Gastroesophageal sphincter (tissue), 4 donors: ENCODE results near the gene PRMT2. TPM values are rescaled to one million over a fixed set of nuclear protein-coding genes. Genes with fewer than 3 reads are reported as not detected.

ENCODE experiments used
- ATAC-seq: fragments of 150-250 bp; one replicate; pipeline ENCODE4 v1.9.1; 2016; ENCODE audit warnings: mild to moderate bottlenecking, moderate library complexity
- H3K27ac ChIP-seq, 4 donors: fragments of 200-600 bp; sonication (generic) in 3 of 4; 1 replicate in 3 of 4; 2 replicates in 1 of 4; pipeline ENCODE4 v1.5.1; 2016 to 2019
- H3K27me3 ChIP-seq: fragments of 200-600 bp; sonication (generic); one replicate; pipeline ENCODE4 v1.5.1; 2019
- H3K36me3 ChIP-seq, 2 donors: fragments of 200-600 bp; sonication (generic); one replicate each; pipeline ENCODE4 v1.5.1; 2019; ENCODE audit warnings: control low read depth in 1 of 2
- H3K4me1 ChIP-seq, 3 donors: fragments of 200-600 bp; sonication (generic); 1 replicate in 2 of 3; 2 replicates in 1 of 3; pipeline ENCODE4 v1.5.1; 2016 to 2019; ENCODE audit warnings: control low read depth in 2 of 3
- H3K4me3 ChIP-seq, 2 donors: fragments of 200-600 bp; sonication (generic); one replicate each; pipeline ENCODE4 v1.5.1; 2019; ENCODE audit warnings: mild to moderate bottlenecking in 1 of 2, moderate library complexity in 1 of 2
- H3K9me3 ChIP-seq, 3 donors: fragments of 200-600 bp; sonication (generic); one replicate each; pipeline ENCODE4 v1.5.1; 2017 to 2019; ENCODE audit warnings: control low read depth in 2 of 3
- CTCF ChIP-seq, 4 experiments: fragments of 200-600 bp in 2 of 4; fragments of 450-650 bp in 2 of 4; sonication (generic) in 1 of 4; IDR thresholded peaks; one replicate each; pipeline ENCODE4 v1.5.1; 2017 to 2019; ENCODE audit warnings: antibody characterized with exemption in 4 of 4, mild to moderate bottlenecking in 2 of 4, moderate library complexity in 2 of 4
- EP300 ChIP-seq: sonication (generic); formaldehyde crosslinking; IDR thresholded peaks from one replicate; pipeline ENCODE4 v1.6.1; 2017; ENCODE audit warnings: antibody characterized with exemption, mild to moderate bottlenecking
- POLR2A ChIP-seq, 2 donors: fragments of 450-650 bp; IDR thresholded peaks; one replicate each; pipeline ENCODE4 v1.6.1; 2017; ENCODE audit warnings: antibody characterized with exemption in 2 of 2, mild to moderate bottlenecking in 2 of 2, moderate library complexity in 1 of 2
- POLR2AphosphoS5 ChIP-seq: sonication (generic); formaldehyde crosslinking; IDR thresholded peaks from one replicate; pipeline ENCODE4 v1.6.1; 2017; ENCODE audit warnings: antibody characterized with exemption
- WGBS, 2 donors: methylation state at CpG; one replicate each; pipeline ENCODE4 v1.1.5; 2018; ENCODE audit warnings: low coverage in 1 of 2; 5-methylcytosine and 5-hydroxymethylcytosine counted together
- total RNA-seq, 4 donors: library from RNA; depleted of rRNA; stranded (reverse); fragments of >200 nt; gene quantifications; one replicate each; pipeline ENCODE4 v1.1.0, GENCODE V29; 2016

PRMT2 gene
- total RNA-seq, 4 donors from 2014 or later, result 128 to 176 (median 174) TPM

GRCh38 chr21:46608672-46609111 lies 26.8 kb upstream of the PRMT2 start:
- WGBS, 2 donors, result 75 to 88% methylated on average over 2 to 3 of the region's 3 CpGs
- H3K4me1 ChIP-seq, result peaks cover 0 to 14% (median 0%) of the 10 kb centered on the region in 3 donors
- ATAC-seq, result no peak
- H3K36me3 ChIP-seq, result no peaks in the 10 kb centered on the region
- H3K27ac ChIP-seq, result no peak overlapping the region
- H3K4me3 ChIP-seq, result no peak overlapping the region
- H3K9me3 ChIP-seq, result peaks cover 0 to 12% (median 0%) of the 10 kb centered on the region in 3 donors
- TF ChIP-seq EP300 (no peak), POLR2AphosphoS5 (no peak), POLR2A (IDR thresholded peaks at IDR 0.05) (no peak), CTCF (IDR thresholded peaks at IDR 0.05) (no peak)
- no peaks in the 10 kb centered on the region for H3K27me3 ChIP-seq

- Histone ChIP-seq H3K4me1 (peaks cover 0 to 11% (median 0%) of the 10 kb centered on the region in 3 donors), H3K9me3 (peaks cover 0 to 12% (median 0%) of the 10 kb centered on the region in 3 donors), H3K27ac (no peak overlapping the region), H3K27me3 (no peaks in the 10 kb centered on the region), H3K4me3 (no peak overlapping the region), H3K36me3 (no peaks in the 10 kb centered on the region)
- WGBS, 2 donors, result 90 to 94% methylated on average over 2 to 3 of the region's 6 CpGs
- no peak for ATAC-seq
- TF ChIP-seq POLR2A (IDR thresholded peaks at IDR 0.05), result no peak
- TF ChIP-seq POLR2AphosphoS5, result no peak
- TF ChIP-seq CTCF (IDR thresholded peaks at IDR 0.05), result no peak
- TF ChIP-seq EP300, result no peak
Measured at GRCh38 chr21:46610018-46610701, 25.3 kb upstream of the PRMT2 start.

GRCh38 chr21:46613391-46613790 lies 22.1 kb upstream of the PRMT2 start:
- TF ChIP-seq CTCF (IDR thresholded peaks at IDR 0.05) (no peak), POLR2A (IDR thresholded peaks at IDR 0.05) (no peak), EP300 (no peak), POLR2AphosphoS5 (no peak)
- no peaks in the 10 kb centered on the region for H3K36me3 ChIP-seq
- ATAC-seq, result no peak
- H3K9me3 ChIP-seq, result peaks cover 0 to 12% (median 0%) of the 10 kb centered on the region in 3 donors
- H3K27ac ChIP-seq, result no peak overlapping the region
- H3K27me3 ChIP-seq, result no peaks in the 10 kb centered on the region
- 85 to 93% methylated on average over 3 to 6 of the region's 6 CpGs for WGBS, 2 donors
- no peak overlapping the region for H3K4me3 ChIP-seq
- H3K4me1 ChIP-seq, result no peaks in the 10 kb centered on the region

- peaks cover 0 to under 1% (median 0%) of the 10 kb centered on the region in 3 donors for H3K9me3 ChIP-seq
- ATAC-seq, result no peak
- 88 to 94% methylated on average over 2 of the region's 2 CpGs for WGBS, 2 donors
Measured at GRCh38 chr21:46616050-46616449, 19.4 kb upstream of the PRMT2 start.

More at GRCh38 chr21:46616050-46616449, 19.4 kb upstream of the PRMT2 start:
- Histone ChIP-seq H3K4me3 (no peak overlapping the region), H3K36me3 (no peaks in the 10 kb centered on the region), H3K27ac (no peak overlapping the region), H3K27me3 (no peaks in the 10 kb centered on the region), H3K4me1 (no peaks in the 10 kb centered on the region)
- TF ChIP-seq CTCF (IDR thresholded peaks at IDR 0.05) (no peak), POLR2A (IDR thresholded peaks at IDR 0.05) (no peak), EP300 (no peak), POLR2AphosphoS5 (no peak)
